Type B pancreatic cell (in vitro differentiated cells): ENCODE measurements around the gene SLC1A2. TPM values are rescaled to one million over a fixed set of nuclear protein-coding genes. Genes with fewer than 3 reads are reported as not detected.

Experiments
- DNase-seq: peaks from one replicate; pipeline ENCODE4 v3.0.0; 2021; ENCODE audit warnings: mixed read lengths; ENCODE audit not compliant: unreplicated experiment; ENCODE audit errors: extremely low spot score
- H3K27ac Mint-ChIP-seq: 2 replicates; pipeline ENCODE4 v1.8.0; 2021; ENCODE audit warnings: mild to moderate bottlenecking, mixed read lengths
- H3K27me3 Mint-ChIP-seq: 2 replicates; pipeline ENCODE4 v1.8.0; 2021; ENCODE audit warnings: mixed read lengths
- H3K36me3 Mint-ChIP-seq: 2 replicates; pipeline ENCODE4 v1.8.0; 2021; ENCODE audit warnings: mixed read lengths
- H3K4me1 Mint-ChIP-seq: one replicate; pipeline ENCODE4 v1.8.0; 2021; ENCODE audit warnings: mixed read lengths; ENCODE audit not compliant: unreplicated experiment
- H3K4me3 Mint-ChIP-seq: 2 replicates; pipeline ENCODE4 v1.8.0; 2021; ENCODE audit warnings: mild to moderate bottlenecking, mixed read lengths
- H3K9me3 Mint-ChIP-seq: 2 replicates; pipeline ENCODE4 v1.8.0; 2021; ENCODE audit warnings: mixed read lengths
- total RNA-seq: library from RNA; stranded (reverse); gene quantifications from 2 replicates; pipeline ENCODE4 v1.2.1, GENCODE V29; 2021; ENCODE audit warnings: low replicate concordance
- TF ChIP-seq, protein P1 (sequence below): fragments of 200-600 bp; sonication (generic); conservative IDR thresholded peaks from 2 replicates; pipeline ENCODE4 v1.5.0; 2021; ENCODE audit warnings: antibody characterized with exemption, mild to moderate bottlenecking

SLC1A2 gene
- total RNA-seq, 1 donor from 2014 or later, result 7.4 TPM

GRCh38 chr11:35245786-35246185 is 173.6 kb downstream of the SLC1A2 start:
- Mint-ChIP-seq H3K36me3 (no peaks in the 10 kb centered on the region), H3K9me3 (no peaks in the 10 kb centered on the region), H3K4me1 (no peaks in the 10 kb centered on the region), H3K4me3 (no peak overlapping the region), H3K27ac (no peak overlapping the region), H3K27me3 (no peaks in the 10 kb centered on the region)
- DNase-seq, result no peak
- TF ChIP-seq, protein P1, sequence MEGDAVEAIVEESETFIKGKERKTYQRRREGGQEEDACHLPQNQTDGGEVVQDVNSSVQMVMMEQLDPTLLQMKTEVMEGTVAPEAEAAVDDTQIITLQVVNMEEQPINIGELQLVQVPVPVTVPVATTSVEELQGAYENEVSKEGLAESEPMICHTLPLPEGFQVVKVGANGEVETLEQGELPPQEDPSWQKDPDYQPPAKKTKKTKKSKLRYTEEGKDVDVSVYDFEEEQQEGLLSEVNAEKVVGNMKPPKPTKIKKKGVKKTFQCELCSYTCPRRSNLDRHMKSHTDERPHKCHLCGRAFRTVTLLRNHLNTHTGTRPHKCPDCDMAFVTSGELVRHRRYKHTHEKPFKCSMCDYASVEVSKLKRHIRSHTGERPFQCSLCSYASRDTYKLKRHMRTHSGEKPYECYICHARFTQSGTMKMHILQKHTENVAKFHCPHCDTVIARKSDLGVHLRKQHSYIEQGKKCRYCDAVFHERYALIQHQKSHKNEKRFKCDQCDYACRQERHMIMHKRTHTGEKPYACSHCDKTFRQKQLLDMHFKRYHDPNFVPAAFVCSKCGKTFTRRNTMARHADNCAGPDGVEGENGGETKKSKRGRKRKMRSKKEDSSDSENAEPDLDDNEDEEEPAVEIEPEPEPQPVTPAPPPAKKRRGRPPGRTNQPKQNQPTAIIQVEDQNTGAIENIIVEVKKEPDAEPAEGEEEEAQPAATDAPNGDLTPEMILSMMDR, result no peak

DNA sequence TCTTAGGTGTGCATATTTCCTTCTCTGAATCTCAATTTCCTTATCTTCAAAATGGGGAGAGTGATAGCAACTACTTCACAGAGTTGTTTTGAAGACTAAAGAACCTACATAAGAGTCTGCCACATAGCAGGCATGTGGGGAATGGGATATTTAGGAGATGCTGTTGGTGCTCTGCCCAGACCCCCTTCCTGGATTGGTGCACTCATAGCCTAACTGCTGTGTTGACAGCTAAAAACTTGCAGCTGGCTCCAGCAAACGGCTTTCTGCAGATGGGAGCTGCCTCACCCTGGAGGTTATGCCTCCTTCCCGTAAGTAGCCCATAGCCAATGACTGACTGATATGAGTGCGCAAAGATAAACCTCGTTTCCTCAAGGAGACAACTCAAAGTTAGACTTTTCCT is 174.3 kb downstream of the SLC1A2 start:
- H3K9me3 Mint-ChIP-seq, result no peaks in the 10 kb centered on the region
- H3K27me3 Mint-ChIP-seq, result no peaks in the 10 kb centered on the region
- TF ChIP-seq, protein P1, result no peak
- no peaks in the 10 kb centered on the region for H3K4me1 Mint-ChIP-seq
- H3K36me3 Mint-ChIP-seq, result no peaks in the 10 kb centered on the region
- no peak overlapping the region for H3K27ac Mint-ChIP-seq
- DNase-seq, result no peak
- no peak overlapping the region for H3K4me3 Mint-ChIP-seq

DNA sequence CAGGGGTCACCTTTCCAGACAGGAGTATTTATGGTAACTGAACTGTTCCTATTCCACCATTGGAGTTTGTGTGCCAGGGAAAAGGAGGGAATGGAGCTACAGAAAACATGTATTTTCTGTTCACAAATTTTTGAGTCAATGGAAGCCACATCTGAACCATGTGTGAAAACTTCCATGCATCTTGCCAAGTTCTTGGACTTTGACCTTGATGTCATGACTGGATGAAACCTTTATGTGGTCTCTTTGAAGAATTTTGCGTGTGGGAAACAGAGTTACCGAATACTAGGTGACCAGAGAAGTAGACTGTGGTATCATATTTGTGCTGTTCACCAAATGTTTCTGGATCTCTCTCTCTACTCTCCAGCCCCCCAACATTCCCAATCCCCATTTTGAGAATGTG is 175.6 kb downstream of the SLC1A2 start:
- DNase-seq, result no peak
- Mint-ChIP-seq H3K4me3 (no peak overlapping the region), H3K27ac (no peak overlapping the region), H3K36me3 (no peaks in the 10 kb centered on the region), H3K27me3 (no peaks in the 10 kb centered on the region), H3K4me1 (no peaks in the 10 kb centered on the region), H3K9me3 (no peaks in the 10 kb centered on the region)
- TF ChIP-seq, protein P1, result no peak

DNA sequence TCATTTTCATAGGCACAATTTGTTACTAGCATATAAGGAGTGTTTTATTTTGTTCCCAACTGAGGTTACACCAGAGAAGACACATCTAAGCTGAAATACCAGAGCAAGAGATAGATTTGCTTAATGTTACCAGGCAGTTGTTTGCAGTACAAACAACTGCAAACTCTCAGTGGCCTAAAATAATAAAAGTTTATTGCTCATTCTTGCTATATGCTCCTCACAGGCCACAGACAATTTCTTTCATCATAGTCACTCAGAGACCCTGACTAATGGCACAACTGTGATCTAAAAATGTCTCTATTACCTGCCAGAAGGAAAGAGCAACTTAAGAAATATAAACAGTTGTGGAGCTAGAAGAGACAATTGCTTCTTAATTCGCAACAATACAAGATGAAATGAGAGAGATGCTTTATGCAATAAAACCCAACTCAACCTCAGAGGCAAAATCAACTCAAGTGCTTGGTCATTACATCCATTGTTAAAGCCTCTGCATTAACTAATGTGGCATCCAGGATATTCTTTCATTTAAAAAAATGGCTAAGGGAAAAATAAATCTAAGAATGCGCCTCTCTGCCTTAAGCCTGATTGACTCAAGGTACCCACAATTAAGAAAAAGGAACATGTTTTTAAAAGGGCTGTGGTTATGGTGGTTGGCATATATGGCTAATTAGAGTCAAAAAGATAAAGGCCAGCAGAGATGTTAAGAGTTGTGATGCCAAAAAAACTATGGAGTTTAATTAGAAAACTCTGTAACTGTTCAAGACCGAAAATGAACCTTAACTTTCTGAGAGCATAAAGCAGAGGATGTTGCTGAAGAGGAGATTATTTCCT is 176.7 kb downstream of the SLC1A2 start:
- peaks cover 8% of the 10 kb centered on the region for H3K4me1 Mint-ChIP-seq
- H3K36me3 Mint-ChIP-seq, result no peaks in the 10 kb centered on the region
- no peak for DNase-seq

DNA sequence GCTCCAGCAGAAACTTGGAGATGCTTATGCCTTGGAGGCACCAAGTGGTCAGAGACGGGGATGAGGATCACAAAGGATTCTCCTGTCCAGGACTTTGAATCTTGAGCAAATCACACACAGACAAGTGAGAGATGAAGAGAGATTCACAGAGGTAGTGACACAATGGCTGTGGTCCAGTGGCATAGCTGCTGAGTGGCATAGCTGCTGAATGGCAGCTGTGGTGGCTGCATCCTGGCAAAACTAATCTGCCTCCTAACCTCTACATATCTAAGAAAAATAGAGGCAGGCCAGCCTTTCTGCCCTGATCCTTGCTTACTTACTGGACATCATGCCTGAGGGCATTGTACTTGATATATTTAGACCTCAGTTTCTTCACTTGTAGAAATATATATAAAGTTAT is 177.8 kb downstream of the SLC1A2 start:
- no peaks in the 10 kb centered on the region for H3K36me3 Mint-ChIP-seq
- TF ChIP-seq, protein P1, result no peak
- H3K4me1 Mint-ChIP-seq, result peaks cover 14% of the 10 kb centered on the region
- H3K27me3 Mint-ChIP-seq, result no peaks in the 10 kb centered on the region
- peaks cover 4% of the 10 kb centered on the region for H3K9me3 Mint-ChIP-seq
- no peak overlapping the region for H3K4me3 Mint-ChIP-seq
- H3K27ac Mint-ChIP-seq, result no peak overlapping the region
- no peak for DNase-seq

More for the DNA sequence above, 176.7 kb downstream of the SLC1A2 start:
- H3K9me3 Mint-ChIP-seq, result peaks cover 4% of the 10 kb centered on the region
- TF ChIP-seq, protein P1, result no peak
- H3K27ac Mint-ChIP-seq, result no peak overlapping the region
- H3K4me3 Mint-ChIP-seq, result no peak overlapping the region
- H3K27me3 Mint-ChIP-seq, result no peaks in the 10 kb centered on the region
